Smooth muscle cell (in vitro differentiated cells): ENCODE results near the gene CCDC6. TPM values are rescaled to one million over a fixed set of nuclear protein-coding genes. Genes with fewer than 3 reads are reported as not detected.

Experiments
- DNase-seq: peaks from one replicate; lab custom pipeline; 2025; ENCODE audit not compliant: unreplicated experiment; lab: John Stamatoyannopoulos, UW
- H2AFZ ChIP-seq: fragments of 200-600 bp; sonication (generic); 2 replicates; pipeline ENCODE4 v1.6.0; 2016; ENCODE audit warnings: antibody characterized with exemption, low read depth, mild to moderate bottlenecking
- H3F3A ChIP-seq: fragments of 200-600 bp; sonication (generic); 2 replicates; pipeline ENCODE4 v1.6.0; 2017; ENCODE audit warnings: antibody characterized with exemption, low read depth
- H3K27ac ChIP-seq: fragments of 200-600 bp; sonication (generic); 2 replicates; pipeline ENCODE4 v1.5.1; 2016; ENCODE audit warnings: low read depth, mild to moderate bottlenecking
- H3K27me3 ChIP-seq: fragments of 200-600 bp; sonication (generic); 2 replicates; pipeline ENCODE4 v1.6.1; 2016; ENCODE audit warnings: low read depth, mild to moderate bottlenecking
- H3K36me3 ChIP-seq: fragments of 200-600 bp; sonication (generic); 2 replicates; pipeline ENCODE4 v1.5.1; 2016; ENCODE audit warnings: low read depth
- H3K4me1 ChIP-seq: fragments of 200-600 bp; sonication (generic); 2 replicates; pipeline ENCODE4 v1.5.1; 2016; ENCODE audit warnings: low read depth
- H3K4me2 ChIP-seq: fragments of 200-600 bp; sonication (generic); 2 replicates; pipeline ENCODE4 v1.6.0; 2016; ENCODE audit warnings: mild to moderate bottlenecking
- H3K4me3 ChIP-seq: fragments of 200-600 bp; sonication (generic); 2 replicates; pipeline ENCODE4 v1.5.1; 2016; ENCODE audit warnings: mild to moderate bottlenecking
- H3K79me2 ChIP-seq: fragments of 200-600 bp; sonication (generic); 2 replicates; pipeline ENCODE4 v1.6.0; 2016; ENCODE audit warnings: low read depth, mild to moderate bottlenecking
- H3K9ac ChIP-seq: fragments of 200-600 bp; sonication (generic); 2 replicates; pipeline ENCODE4 v1.6.0; 2016; ENCODE audit warnings: low read depth
- H3K9me3 ChIP-seq: fragments of 200-600 bp; sonication (generic); replicated peaks from 2 replicates; pipeline ENCODE4 v1.5.1; 2016; ENCODE audit warnings: low read depth
- H4K20me1 ChIP-seq: fragments of 200-600 bp; sonication (generic); 2 replicates; pipeline ENCODE4 v1.6.0; 2016; ENCODE audit warnings: low read depth
- whole genome bisulfite sequencing: methylation state at CpG from one replicate; pipeline ENCODE4 v1.1.7; 2016; ENCODE audit warnings: low lambda C conversion rate; 5-methylcytosine and 5-hydroxymethylcytosine counted together
- polyA plus RNA-seq: library from polyadenylated mRNA; unstranded; fragments of >200 nt; fragmentation: Nextera tagmentation; extraction: Ambion mirVana; gene quantifications from 2 replicates; pipeline ENCODE4 v1.2.1, GENCODE V29; 2016
- total RNA-seq: library from RNA; depleted of rRNA; stranded (reverse); fragments of >200 nt; gene quantifications from 2 replicates; pipeline ENCODE4 v1.2.3, GENCODE V29; 2014
- TF ChIP-seq, protein P1 (sequence below): fragments of 200-600 bp; sonication (generic); IDR thresholded peaks from 2 replicates; pipeline ENCODE4 v1.5.1; 2017; ENCODE audit warnings: borderline replicate concordance, mild to moderate bottlenecking, antibody characterized with exemption; ENCODE audit not compliant: insufficient read depth, poor library complexity, severe bottlenecking

CCDC6 gene
- total and polyA plus RNA-seq, 2 experiments from 2014 or later: 15.3 to 36.8 TPM

DNA sequence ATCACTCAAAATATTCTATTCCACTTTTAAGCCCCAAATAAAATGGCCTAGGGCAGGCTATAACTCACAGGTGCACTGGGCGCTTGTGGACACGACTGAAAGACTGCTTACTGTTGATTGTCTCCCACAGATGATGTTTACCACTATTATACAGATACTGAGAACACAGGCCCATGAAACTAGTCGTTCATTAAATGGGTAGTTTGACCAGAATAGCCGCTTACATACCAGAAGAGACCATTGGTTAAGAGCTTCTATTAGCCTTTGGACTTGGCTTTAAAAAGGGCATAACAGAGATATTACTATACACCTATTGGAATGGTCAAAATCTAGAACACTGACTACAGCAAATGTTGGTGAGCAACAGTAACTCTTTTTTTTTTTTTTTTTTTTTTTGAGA lies 4.3 kb downstream of the CCDC6 start:
- no peak for DNase-seq
- H3K4me1 ChIP-seq: peaks cover 16% of the 10 kb centered on the region
- no peaks in the 10 kb centered on the region for H3K36me3 ChIP-seq
- TF ChIP-seq, protein P1, sequence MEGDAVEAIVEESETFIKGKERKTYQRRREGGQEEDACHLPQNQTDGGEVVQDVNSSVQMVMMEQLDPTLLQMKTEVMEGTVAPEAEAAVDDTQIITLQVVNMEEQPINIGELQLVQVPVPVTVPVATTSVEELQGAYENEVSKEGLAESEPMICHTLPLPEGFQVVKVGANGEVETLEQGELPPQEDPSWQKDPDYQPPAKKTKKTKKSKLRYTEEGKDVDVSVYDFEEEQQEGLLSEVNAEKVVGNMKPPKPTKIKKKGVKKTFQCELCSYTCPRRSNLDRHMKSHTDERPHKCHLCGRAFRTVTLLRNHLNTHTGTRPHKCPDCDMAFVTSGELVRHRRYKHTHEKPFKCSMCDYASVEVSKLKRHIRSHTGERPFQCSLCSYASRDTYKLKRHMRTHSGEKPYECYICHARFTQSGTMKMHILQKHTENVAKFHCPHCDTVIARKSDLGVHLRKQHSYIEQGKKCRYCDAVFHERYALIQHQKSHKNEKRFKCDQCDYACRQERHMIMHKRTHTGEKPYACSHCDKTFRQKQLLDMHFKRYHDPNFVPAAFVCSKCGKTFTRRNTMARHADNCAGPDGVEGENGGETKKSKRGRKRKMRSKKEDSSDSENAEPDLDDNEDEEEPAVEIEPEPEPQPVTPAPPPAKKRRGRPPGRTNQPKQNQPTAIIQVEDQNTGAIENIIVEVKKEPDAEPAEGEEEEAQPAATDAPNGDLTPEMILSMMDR: no peak
- peaks cover 3% of the 10 kb centered on the region for H3F3A ChIP-seq
- no peak overlapping the region for H3K4me2 ChIP-seq
- H3K9me3 ChIP-seq: no peaks in the 10 kb centered on the region
- H3K27me3 ChIP-seq: no peaks in the 10 kb centered on the region
- peaks cover 88% of the 10 kb centered on the region for H3K79me2 ChIP-seq
- peak overlapping the region; percentile 54 for H3K27ac ChIP-seq
- 82% methylated on average over 4 of the region's 4 CpGs for WGBS
- H3K9ac ChIP-seq: no peak overlapping the region
- H3K4me3 ChIP-seq: no peak overlapping the region
- no peak overlapping the region for H2AFZ ChIP-seq
- peaks cover 84% of the 10 kb centered on the region for H4K20me1 ChIP-seq

DNA sequence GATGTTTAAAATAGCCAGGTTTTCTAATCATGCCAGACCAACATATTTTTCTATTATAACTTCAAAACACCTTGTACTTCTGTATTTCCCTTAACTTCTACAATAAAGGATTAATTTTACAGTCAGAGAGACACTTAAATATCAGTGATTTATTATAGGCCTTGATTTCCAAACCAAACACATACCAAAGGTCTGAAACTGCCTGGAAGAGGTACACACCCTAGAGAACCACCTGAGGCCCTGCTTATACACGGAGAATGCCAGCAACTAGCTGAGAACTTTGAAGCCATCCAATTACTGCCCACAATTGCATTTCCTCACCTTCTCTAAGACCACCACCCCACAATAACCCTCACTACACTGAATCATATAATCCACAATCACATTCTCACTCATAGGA lies 4.9 kb downstream of the CCDC6 start:
- Histone ChIP-seq H3K36me3 (no peaks in the 10 kb centered on the region), H3K27me3 (no peaks in the 10 kb centered on the region), H3K27ac (peak overlapping the region; percentile 54), H3F3A (no peaks in the 10 kb centered on the region), H3K9ac (no peak overlapping the region), H3K4me3 (no peak overlapping the region), H2AFZ (no peak overlapping the region), H3K9me3 (no peaks in the 10 kb centered on the region), H3K4me2 (no peak overlapping the region), H3K79me2 (peaks cover 94% of the 10 kb centered on the region), H4K20me1 (peaks cover 90% of the 10 kb centered on the region), H3K4me1 (peaks cover 16% of the 10 kb centered on the region)
- DNase-seq: no peak
- 76% methylated on average over 1 of the region's 1 CpG for WGBS
- TF ChIP-seq, protein P1: no peak

DNA sequence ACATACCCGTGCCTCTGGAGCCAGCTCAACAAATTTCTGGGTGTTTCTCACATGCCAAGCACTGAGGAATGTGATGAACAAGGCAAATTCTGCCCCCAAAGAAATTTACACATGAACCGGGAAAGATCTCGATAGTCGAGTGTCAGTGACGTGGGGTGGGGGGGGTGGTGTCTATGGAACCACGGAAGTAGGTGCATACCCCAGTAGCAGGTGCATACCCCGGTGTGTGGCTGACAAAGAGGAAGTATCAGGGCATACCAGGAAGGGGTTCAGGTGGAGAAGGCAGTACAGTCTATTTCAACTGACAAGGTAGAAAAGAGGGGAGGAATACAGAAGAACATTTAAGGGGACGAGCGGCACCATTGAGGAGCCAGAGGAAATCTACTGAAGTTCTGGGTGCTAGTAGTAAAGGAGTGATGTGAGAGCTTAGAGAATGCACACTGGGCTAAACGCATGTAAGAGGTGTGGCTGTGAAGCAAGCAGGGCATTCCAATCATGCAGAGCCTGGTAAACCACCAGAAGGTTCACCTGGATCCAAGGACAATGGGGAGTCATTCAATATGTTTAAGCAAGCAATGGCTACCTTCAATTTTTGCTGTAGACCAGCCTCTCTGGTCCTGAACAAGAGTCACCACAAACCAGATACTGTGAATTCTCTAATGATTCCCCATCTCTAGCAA lies 6.2 kb downstream of the CCDC6 start:
- H3K4me1 ChIP-seq: peaks cover 28% of the 10 kb centered on the region
- no peak overlapping the region for H3K9ac ChIP-seq
- DNase-seq: no peak
- TF ChIP-seq, protein P1: no peak
- no peak overlapping the region for H3K4me2 ChIP-seq
- WGBS: 86% methylated on average over 10 of the region's 10 CpGs
- no peak overlapping the region for H2AFZ ChIP-seq
- H3K4me3 ChIP-seq: no peak overlapping the region
- peaks cover 100% of the 10 kb centered on the region for H4K20me1 ChIP-seq
- no peaks in the 10 kb centered on the region for H3K9me3 ChIP-seq
- no peaks in the 10 kb centered on the region for H3F3A ChIP-seq
- no peaks in the 10 kb centered on the region for H3K36me3 ChIP-seq
- peaks cover 99% of the 10 kb centered on the region for H3K79me2 ChIP-seq
- no peaks in the 10 kb centered on the region for H3K27me3 ChIP-seq
- peak overlapping the region; percentile 7 for H3K27ac ChIP-seq
